HK-2 (cell line): Measurements from ENCODE around the gene G6PC2.

Experiments used
- DNase-seq: peaks from one replicate; pipeline ENCODE4 v3.0.0-alpha.2; 2018; ENCODE audit not compliant: unreplicated experiment

The G6PC2 gene

GRCh38 chr2:168948621-168949212 is 47.6 kb downstream of the G6PC2 start:
- DNase-seq: no peak

- DNase-seq: no peak
These were observed 48.2 kb downstream of the G6PC2 start for GRCh38 chr2:168949324-168949723.

GRCh38 chr2:168951871-168952270 is 50.8 kb downstream of the G6PC2 start:
- DNase-seq: no peak

GRCh38 chr2:168952424-168952823 is 51.3 kb downstream of the G6PC2 start:
- no peak for DNase-seq

GRCh38 chr2:168954256-168954655 is 53.2 kb downstream of the G6PC2 start:
- no peak for DNase-seq

- no peak for DNase-seq
These were observed 54.2 kb downstream of the G6PC2 start for GRCh38 chr2:168955321-168955720.

- no peak for DNase-seq
These were observed 55.3 kb downstream of the G6PC2 start for GRCh38 chr2:168956392-168956791.
